Omental fat pad (tissue), 4 donors: ENCODE results near the gene GLIS1. TPM values are rescaled to one million over a fixed set of nuclear protein-coding genes. Genes with fewer than 3 reads are reported as not detected.

ENCODE experiments used
- ATAC-seq: fragments of 150-250 bp; one replicate; pipeline ENCODE4 v1.9.1; 2016; ENCODE audit warnings: mild to moderate bottlenecking, moderate library complexity; ENCODE audit not compliant: low FRiP score
- DNase-seq: peaks from one replicate; pipeline ENCODE4 v3.0.0-alpha.2; 2019; ENCODE audit warnings: low spot score
- CTCF ChIP-seq, 3 donors: fragments of 450-650 bp; IDR thresholded peaks; one replicate each; pipeline ENCODE4 v1.5.1; 2016 to 2017; ENCODE audit warnings: antibody characterized with exemption in 3 of 3, mild to moderate bottlenecking in 3 of 3, moderate library complexity in 2 of 3
- total RNA-seq, 4 donors: library from RNA; depleted of rRNA; stranded (reverse); fragments of >200 nt; gene quantifications; one replicate each; pipeline ENCODE4 v1.1.0, GENCODE V29; 2016

GLIS1 gene
- total RNA-seq, 4 donors from 2014 or later: 0.19 to 1.4 (median 0.75) TPM

GRCh38 chr1:53592521-53592982, 146.4 kb downstream of the GLIS1 start:
- no peak for DNase-seq

GRCh38 chr1:53591924-53592323, 147.0 kb downstream of the GLIS1 start:
- DNase-seq: no peak
- no peak for TF ChIP-seq CTCF (IDR thresholded peaks at IDR 0.05)
- ATAC-seq: no peak

More at GRCh38 chr1:53592521-53592982, 146.4 kb downstream of the GLIS1 start:
- TF ChIP-seq CTCF (IDR thresholded peaks at IDR 0.05): no peak
- ATAC-seq: no peak

GRCh38 chr1:53590531-53591515, 148.1 kb downstream of the GLIS1 start:
- DNase-seq: no peak
- TF ChIP-seq CTCF (IDR thresholded peaks at IDR 0.05): no peak
- ATAC-seq: no peak

GRCh38 chr1:53590104-53590503, 148.9 kb downstream of the GLIS1 start:
- ATAC-seq: no peak
- no peak for DNase-seq
- TF ChIP-seq CTCF (IDR thresholded peaks at IDR 0.05): no peak

GRCh38 chr1:53589043-53589887, 149.7 kb downstream of the GLIS1 start:
- DNase-seq: no peak
- no peak for TF ChIP-seq CTCF (IDR thresholded peaks at IDR 0.05)
- no peak for ATAC-seq

GRCh38 chr1:53588053-53588779, 150.7 kb downstream of the GLIS1 start:
- DNase-seq: no peak
- no peak for TF ChIP-seq CTCF (IDR thresholded peaks at IDR 0.05)
- no peak for ATAC-seq
